HAP-1 (cell line): ENCODE measurements around the gene FAM209B.
"Not testable (repeated sequence)": the region's sequence is repeated elsewhere in the genome, so short reads cannot be mapped to it uniquely, and the experiment has no call there.

ENCODE experiments used
- DNase-seq, 2 experiments: peaks; one replicate each; pipeline ENCODE4 v3.0.0-alpha.2; 2016 to 2020; ENCODE audit warnings: low spot score in 2 of 2
- H3K27me3 ChIP-seq: fragments of 250-450 bp; sonication (Bioruptor Pico); 2 replicates; pipeline ENCODE4 v1.5.1; 2020; ENCODE audit warnings: low read depth, mild to moderate bottlenecking, moderate library complexity
- H3K36me3 ChIP-seq: fragments of 250-450 bp; sonication (Bioruptor Pico); replicated peaks from 2 replicates; pipeline ENCODE4 v1.5.1; 2020; ENCODE audit warnings: mild to moderate bottlenecking
- H3K4me1 ChIP-seq: fragments of 250-450 bp; sonication (Bioruptor Pico); 2 replicates; pipeline ENCODE4 v1.5.1; 2020; ENCODE audit warnings: mild to moderate bottlenecking
- H3K4me3 ChIP-seq: fragments of 250-450 bp; sonication (Bioruptor Pico); 2 replicates; pipeline ENCODE4 v1.5.1; 2020; ENCODE audit warnings: mild to moderate bottlenecking, moderate library complexity
- H3K9me3 ChIP-seq: fragments of 250-450 bp; sonication (Bioruptor Pico); 2 replicates; pipeline ENCODE4 v1.5.1; 2020; ENCODE audit warnings: mild to moderate bottlenecking, moderate library complexity
- in situ Hi-C: fragments of 300-500 bp; cut with MboI; formaldehyde crosslinking; loops from 3 replicates; pipeline ENCODE4 v1.14.3; 2020; ENCODE audit warnings: low sequenced_read_pairs, inconsistent platforms, mixed read lengths

Gene FAM209B

DNA sequence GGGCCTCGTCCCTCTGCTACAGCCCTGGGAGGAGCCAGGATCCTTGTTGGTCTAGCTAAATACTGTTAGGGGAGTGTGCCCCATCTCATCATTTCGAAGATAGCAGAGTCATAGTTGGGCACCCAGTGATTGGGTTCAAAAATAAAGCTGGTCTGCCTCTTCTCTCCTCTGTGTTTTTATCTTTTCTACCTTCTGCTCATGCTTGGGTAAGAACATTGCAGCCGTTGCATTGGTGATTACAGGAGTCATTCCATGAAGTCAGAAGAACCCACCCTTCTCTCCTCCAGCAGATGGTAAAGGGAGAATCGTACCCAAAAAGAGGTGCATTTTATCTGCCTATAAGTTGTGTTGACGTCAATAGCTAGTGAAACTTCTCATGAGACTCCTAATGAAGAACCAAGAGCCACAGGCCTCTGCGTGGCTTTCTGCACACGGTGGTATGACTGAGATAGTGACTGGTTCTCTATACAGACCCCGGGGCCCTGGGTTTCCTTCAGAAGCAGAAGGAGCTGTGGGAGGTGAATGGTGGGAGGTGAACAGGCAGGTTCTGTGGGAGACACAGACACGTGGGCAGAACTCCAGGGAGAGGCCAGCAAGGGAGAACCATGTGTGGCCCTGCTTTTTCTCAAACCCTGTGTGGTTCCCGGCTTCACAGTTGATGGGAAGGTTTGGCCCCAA is 14.2 kb upstream of the FAM209B start:
- in situ Hi-C loops, result no loop called here
- Histone ChIP-seq H3K9me3 (no peaks in the 10 kb centered on the region), H3K27me3 (no peaks in the 10 kb centered on the region), H3K4me3 (no peak overlapping the region), H3K4me1 (no peaks in the 10 kb centered on the region), H3K36me3 (peaks cover 24% of the 10 kb centered on the region)
- DNase-seq, result no peak

DNA sequence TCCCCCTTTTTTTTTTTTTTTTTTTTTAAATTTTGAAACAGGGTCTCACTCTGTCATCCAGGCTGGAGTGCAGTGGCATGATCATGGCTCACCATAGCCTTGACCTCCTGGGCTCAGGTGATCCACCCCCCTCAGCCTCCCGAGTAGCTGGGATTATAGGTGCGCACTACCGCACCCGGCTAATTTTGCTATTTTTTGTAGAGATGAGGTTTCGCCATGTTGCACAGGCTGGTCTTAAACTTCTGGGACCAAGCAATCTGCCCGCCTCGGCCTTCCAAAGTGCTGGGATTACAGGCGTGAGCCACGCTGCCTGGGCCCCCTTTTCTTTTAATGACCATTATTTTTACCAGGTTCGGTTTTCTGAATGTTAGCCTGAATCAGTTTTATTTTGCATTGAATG is 13.5 kb upstream of the FAM209B start:
- H3K36me3 ChIP-seq, result peaks cover 21% of the 10 kb centered on the region
- H3K9me3 ChIP-seq, result no peaks in the 10 kb centered on the region
- in situ Hi-C loops, result no loop called here

DNA sequence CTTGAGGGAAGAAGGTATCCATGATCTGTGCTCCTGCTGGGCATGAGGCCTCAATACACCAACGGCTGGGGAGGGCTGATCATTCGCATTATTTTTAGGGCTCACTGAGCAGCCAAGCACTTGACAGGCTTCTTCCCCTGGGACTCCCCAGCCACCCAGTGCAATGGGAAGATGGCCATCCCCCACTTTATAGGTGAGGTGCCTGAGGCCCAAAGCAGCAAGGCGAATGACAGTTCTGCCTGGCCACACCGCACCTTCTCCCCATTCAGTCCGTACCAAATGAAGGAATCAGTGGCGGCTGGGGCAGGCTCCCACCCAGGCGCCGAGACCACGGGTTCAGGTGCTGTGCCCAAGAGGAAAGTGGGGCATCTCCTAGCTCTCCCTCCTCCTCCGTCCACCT is 12.9 kb upstream of the FAM209B start:
- in situ Hi-C loops, result no loop called here
- DNase-seq, result no peak
- Histone ChIP-seq H3K27me3 (no peaks in the 10 kb centered on the region), H3K36me3 (peaks cover 21% of the 10 kb centered on the region), H3K4me1 (no peaks in the 10 kb centered on the region), H3K9me3 (no peaks in the 10 kb centered on the region), H3K4me3 (no peak overlapping the region)

More for the DNA sequence above, 13.5 kb upstream of the FAM209B start:
- no peaks in the 10 kb centered on the region for H3K27me3 ChIP-seq
- no peak for DNase-seq
- no peak overlapping the region for H3K4me3 ChIP-seq
- H3K4me1 ChIP-seq, result no peaks in the 10 kb centered on the region

DNA sequence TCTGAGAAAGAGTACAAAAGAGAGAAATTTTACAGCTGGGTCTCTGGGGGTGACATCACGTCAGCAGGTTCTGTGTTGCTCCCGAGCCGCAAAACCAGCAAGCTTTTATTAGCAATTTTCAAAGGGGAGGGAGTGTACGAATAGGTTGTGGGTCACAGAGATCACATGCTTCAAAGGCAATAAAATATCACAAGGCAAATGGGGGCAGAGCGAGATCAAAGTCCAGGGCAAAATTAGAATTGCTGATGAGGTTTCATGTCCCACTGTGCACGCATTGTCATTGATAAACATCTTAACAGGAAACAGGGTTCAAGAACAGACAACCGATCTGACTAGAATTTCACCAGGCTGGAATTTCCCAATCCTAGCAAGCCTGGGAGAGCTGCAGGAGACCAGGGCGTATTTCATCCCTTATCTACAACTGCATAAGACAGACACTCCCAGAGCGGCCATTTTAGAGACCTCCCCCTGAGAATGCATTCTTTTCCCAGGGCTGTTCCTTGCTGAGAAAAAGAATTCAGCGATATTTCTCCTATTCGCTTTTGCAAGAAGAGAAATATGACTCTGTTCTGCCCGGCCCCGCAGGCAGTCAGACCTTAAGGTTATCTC is 12.2 kb upstream of the FAM209B start:
- in situ Hi-C loops, H3K4me3 ChIP-seq, H3K4me1 ChIP-seq, H3K27me3 ChIP-seq, H3K9me3 ChIP-seq, DNase-seq: not testable (repeated sequence)
- peaks cover 21% of the 10 kb centered on the region for H3K36me3 ChIP-seq

DNA sequence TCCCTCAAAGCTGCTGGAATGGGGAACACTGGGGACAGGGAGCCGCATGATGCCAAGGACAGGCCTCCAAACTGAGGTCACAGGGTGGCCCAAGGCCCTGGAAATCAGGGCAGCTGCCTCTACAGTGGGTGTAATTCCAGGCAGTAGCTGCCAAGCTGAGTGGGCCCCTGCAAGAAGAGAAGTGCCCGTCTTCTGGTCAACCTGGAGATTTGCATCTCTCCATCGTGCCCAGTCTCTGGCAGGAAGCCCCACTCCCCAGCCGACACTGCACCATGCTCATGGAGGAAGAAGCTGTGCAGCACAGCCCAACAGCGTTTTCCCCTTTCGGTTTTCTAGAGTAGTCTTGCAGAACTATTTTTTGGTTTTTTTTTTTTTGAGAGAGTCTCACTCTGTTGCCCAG is 10.7 kb upstream of the FAM209B start:
- DNase-seq, result no peak
- H3K4me3 ChIP-seq, result no peak overlapping the region
- in situ Hi-C loops, result no loop called here
- H3K36me3 ChIP-seq, result peaks cover 19% of the 10 kb centered on the region
- no peaks in the 10 kb centered on the region for H3K4me1 ChIP-seq
- H3K9me3 ChIP-seq, result no peaks in the 10 kb centered on the region
- H3K27me3 ChIP-seq, result no peaks in the 10 kb centered on the region

DNA sequence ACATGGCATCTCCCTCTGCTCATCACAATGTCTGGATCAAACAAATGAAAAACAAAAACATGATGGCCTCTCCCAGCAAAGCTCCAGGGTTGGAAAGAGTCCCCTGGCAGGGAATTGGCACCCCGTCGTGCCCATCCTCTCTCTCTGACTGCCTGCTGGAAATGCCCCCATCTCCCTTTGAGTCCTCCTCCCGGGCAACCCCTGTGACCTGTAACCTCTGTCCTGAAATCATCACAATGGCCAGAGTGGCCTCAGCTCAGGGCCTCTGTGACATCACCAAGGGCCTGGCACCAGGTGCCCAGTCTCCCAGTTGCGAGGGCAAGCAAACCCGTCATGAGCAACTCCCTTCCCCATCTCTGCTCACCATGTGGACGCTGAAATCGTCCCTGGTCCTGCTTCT is 8.6 kb upstream of the FAM209B start, which contains the start of gene FAM209A:
FAM209A (plus strand) TSS at position 301 of the 400 bp plus-strand sequence; CDS start at position 366, 65 bp downstream.
- in situ Hi-C loops, H3K9me3 ChIP-seq, H3K36me3 ChIP-seq, H3K4me3 ChIP-seq, H3K27me3 ChIP-seq, H3K4me1 ChIP-seq, DNase-seq: not testable (repeated sequence)

DNA sequence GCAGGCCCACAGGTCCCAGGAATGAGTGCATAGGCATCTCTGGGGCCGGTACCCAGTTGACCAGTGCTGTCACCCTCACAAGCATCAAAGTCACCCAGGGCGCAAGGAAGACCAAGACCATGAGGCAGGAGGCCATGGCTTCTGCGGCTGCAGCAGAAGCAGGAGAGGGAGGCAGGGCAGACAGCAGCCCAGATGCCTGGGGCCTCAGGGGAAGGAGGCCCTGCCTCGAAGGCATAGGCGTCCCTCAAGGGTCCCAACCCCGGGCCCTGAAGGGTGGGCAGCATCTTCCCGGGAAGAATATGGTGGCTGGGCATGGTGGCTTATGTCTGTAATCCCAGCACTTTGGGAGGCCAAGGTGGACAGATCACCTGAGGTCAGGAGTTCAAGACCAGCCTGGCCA is 5.5 kb upstream of the FAM209B start:
- no peaks in the 10 kb centered on the region for H3K9me3 ChIP-seq
- H3K27me3 ChIP-seq, result no peaks in the 10 kb centered on the region
- no peaks in the 10 kb centered on the region for H3K36me3 ChIP-seq
- no peak for DNase-seq
- no peak overlapping the region for H3K4me3 ChIP-seq
- no peaks in the 10 kb centered on the region for H3K4me1 ChIP-seq
- in situ Hi-C loops, result no loop called here

DNA sequence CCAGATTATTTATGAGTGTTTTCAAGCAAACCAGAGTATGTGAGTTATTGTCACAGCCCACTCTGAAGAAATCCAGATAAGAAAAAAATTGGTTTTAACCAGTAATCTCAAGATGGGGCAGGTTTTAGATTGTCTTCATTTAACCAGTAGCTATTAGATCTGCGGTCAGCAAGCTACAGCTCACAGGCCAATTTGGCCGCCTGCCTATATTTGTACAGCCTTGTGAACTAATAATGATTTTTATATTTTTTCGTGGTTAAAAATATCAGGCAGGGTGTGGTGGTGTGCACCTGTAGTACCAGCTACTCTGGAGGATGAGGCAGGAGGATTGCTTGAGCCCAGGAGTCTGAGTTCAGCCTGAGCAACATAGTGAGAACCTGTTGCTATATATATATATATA is 5.0 kb downstream of the FAM209B start:
- DNase-seq, result no peak
- H3K36me3 ChIP-seq, result no peaks in the 10 kb centered on the region
- in situ Hi-C loops, result no loop called here
- H3K4me1 ChIP-seq, result no peaks in the 10 kb centered on the region
- no peak overlapping the region for H3K4me3 ChIP-seq
- H3K27me3 ChIP-seq, result no peaks in the 10 kb centered on the region
- H3K9me3 ChIP-seq, result no peaks in the 10 kb centered on the region

DNA sequence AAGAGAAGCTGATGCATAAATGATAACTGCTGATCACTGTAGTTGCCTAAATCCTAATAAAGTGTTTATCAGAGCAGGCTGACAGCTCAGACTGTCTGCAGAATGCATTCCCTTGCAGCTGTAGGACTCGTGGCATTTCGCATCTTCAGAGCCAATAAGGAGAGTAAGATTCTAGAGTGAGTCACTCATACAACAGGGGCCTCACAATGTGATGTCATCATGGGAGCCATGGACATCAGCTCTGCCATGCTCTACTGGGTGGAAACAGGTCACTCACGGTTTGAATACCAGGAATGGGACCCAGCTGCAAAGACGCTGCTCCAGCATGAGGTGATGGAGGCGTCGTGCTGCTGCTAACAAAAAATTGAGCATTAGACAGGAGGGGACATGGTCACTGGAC is 7.4 kb downstream of the FAM209B start:
- Histone ChIP-seq H3K27me3 (no peaks in the 10 kb centered on the region), H3K36me3 (no peaks in the 10 kb centered on the region), H3K9me3 (no peaks in the 10 kb centered on the region), H3K4me1 (no peaks in the 10 kb centered on the region), H3K4me3 (no peak overlapping the region)
- DNase-seq, result no peak
- in situ Hi-C loops, result no loop called here

DNA sequence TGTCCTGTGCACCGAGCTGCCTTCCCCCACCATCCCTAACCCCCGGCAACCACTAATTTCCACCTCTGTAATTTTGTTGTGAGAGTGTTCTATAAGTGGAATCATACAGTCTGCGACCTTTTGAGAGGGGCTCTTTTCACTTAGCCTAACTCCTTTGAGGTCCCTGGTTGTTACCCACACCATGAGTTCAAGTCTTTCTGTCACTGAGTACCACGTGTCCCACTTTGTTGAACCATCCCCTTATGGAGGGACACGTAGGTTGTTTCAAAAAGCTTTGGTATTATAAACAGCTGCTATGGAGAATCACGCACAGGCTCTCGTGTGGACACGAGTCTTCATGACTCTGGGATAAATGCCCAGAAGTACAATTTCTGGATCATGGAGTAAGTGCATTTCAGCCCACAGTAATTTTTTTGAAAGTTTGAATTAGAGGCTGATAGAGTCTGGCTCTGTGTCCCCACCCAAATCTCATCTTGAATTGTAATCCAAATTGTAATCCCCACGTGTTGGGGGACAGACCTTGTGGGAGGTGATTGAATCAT is 9.5 kb downstream of the FAM209B start:
- in situ Hi-C loops, result no loop called here

DNA sequence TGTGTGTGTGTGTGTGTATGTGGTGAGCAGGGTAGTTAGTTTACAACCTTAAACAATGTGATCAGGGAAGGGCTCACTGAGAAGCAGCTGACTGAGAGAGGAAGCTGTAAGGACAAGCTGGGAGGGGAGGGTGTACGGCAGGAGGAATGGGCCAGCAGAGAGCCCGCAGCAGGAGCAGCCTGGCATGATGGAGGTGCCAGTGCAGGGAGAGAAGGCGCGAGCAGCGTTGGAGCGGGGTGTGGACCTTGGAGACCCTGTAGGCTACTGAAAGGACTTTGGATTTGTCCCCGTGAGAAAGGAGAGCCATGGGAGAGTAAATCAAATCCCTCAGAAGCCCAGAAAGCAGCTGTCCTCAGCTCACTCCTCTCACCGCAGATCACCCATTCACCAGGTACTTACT is 18.5 kb downstream of the FAM209B start:
- no peaks in the 10 kb centered on the region for H3K27me3 ChIP-seq
- DNase-seq, result no peak
- in situ Hi-C loops, result loop anchor here (5.0 kb wide), 1 partner anchor 426 kb away; no protein-coding TSS in a partner anchor

More for the DNA sequence above, 9.5 kb downstream of the FAM209B start:
- Histone ChIP-seq H3K27me3 (no peaks in the 10 kb centered on the region), H3K4me3 (no peak overlapping the region), H3K36me3 (no peaks in the 10 kb centered on the region), H3K4me1 (no peaks in the 10 kb centered on the region), H3K9me3 (no peaks in the 10 kb centered on the region)
- DNase-seq, result no peak

DNA sequence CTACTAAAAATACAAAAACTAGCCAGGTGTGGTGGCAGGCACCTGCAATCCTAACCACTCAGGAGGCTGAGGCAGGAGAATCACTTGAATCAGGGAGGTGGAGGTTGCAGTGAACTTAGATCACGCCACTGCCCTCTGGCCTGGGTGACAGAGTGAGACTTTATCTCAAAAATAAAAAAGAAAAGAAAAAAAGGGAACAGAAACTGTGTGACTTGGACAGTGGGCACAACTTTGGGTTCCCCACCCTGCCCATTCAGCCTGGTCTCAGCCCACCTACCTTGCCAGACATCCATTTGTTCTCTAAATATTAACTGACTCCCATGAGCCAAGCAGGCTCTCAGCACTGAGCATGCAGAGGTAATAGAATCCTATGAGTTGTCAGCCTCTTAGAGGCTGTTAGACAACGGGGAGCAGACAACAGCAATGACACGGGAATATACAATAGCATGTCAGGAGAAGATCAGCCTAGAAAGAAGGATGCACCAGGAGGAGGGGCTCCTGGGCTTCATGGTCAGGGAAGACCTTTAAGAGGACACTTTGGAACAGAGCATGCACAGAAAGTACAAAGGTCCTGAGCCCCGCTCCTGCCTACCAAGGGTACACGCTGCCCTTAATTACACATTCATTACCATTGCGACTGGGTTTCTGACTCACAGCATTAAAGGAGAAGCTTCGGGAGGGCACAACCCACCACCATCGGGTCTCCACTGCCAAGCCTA is 20.0 kb downstream of the FAM209B start:
- Histone ChIP-seq H3K9me3 (peaks cover 6% of the 10 kb centered on the region; the same call in 1 of the 2 replicates), H3K36me3 (no peaks in the 10 kb centered on the region), H3K27me3 (no peaks in the 10 kb centered on the region), H3K4me3 (no peak overlapping the region), H3K4me1 (peaks cover 9% of the 10 kb centered on the region)
- in situ Hi-C loops, result loop anchor here (5.0 kb wide), 1 partner anchor 424 kb away; no protein-coding TSS in a partner anchor
- DNase-seq, result no peak

More for the DNA sequence above, 18.5 kb downstream of the FAM209B start:
- Histone ChIP-seq H3K4me1 (peaks cover 9% of the 10 kb centered on the region), H3K9me3 (peaks cover 6% of the 10 kb centered on the region; the same call in 1 of the 2 replicates), H3K4me3 (no peak overlapping the region), H3K36me3 (no peaks in the 10 kb centered on the region)

DNA sequence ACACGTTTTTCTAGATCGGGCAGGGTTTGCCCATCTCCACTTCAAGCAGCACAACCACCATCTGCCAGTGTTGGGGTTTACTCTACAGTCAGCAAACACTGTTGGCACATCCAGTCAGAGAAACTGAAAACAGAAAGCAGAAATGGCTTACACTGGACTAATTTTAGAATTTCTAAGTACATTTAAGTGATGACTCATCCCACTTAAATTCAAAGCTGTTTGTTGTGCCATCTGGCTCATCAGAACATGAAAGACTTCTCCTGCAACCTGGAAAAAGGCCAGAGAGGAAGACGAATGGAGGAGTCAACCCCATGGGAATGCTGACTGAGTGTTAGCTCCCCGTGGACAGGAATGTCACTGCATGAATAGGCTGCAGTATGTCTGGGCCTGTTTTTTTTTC is 21.8 kb downstream of the FAM209B start:
- peak; percentile 73 to 74 for DNase-seq
- in situ Hi-C loops, result loop anchor here (5.0 kb wide), 1 partner anchor 422 kb away; no protein-coding TSS in a partner anchor
- H3K4me3 ChIP-seq, result no peak overlapping the region
- no peaks in the 10 kb centered on the region for H3K27me3 ChIP-seq
- no peaks in the 10 kb centered on the region for H3K9me3 ChIP-seq
- H3K36me3 ChIP-seq, result no peaks in the 10 kb centered on the region
- peaks cover 9% of the 10 kb centered on the region for H3K4me1 ChIP-seq

DNA sequence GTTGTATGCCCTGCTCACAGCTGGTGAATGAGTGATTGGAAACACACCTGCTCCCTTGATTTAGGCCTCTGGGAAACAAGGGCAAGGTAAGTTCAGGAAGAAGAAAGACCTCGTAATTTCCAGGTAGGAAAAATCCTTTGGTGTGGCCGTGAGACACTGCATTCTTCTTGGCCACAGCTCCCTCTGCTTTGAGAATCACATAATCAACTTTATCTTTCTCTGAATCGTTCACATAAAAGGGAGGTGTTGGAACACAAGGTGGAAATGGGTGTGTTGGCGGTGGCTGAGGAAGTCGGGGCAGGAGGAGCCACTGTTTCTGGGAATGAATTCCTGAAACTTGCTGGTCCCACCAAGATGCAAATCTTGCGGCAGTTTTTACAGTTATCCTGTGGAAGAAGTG is 25.9 kb downstream of the FAM209B start:
- Histone ChIP-seq H3K36me3 (no peaks in the 10 kb centered on the region), H3K4me3 (no peak overlapping the region), H3K4me1 (peaks cover 9% of the 10 kb centered on the region), H3K27me3 (no peaks in the 10 kb centered on the region), H3K9me3 (no peaks in the 10 kb centered on the region)
- no peak for DNase-seq
- in situ Hi-C loops, result no loop called here
